ENCODE measurements around the gene KLHL29. TPM values are rescaled to one million over a fixed set of nuclear protein-coding genes. Genes with fewer than 3 reads are reported as not detected.

The KLHL29 gene
- total and polyA plus RNA-seq, 2 donors (not counting 3 experiments of a cell fraction or from before 2014, with no cell fraction given), result 4.6 to 12.7 TPM

GRCh38 chr2:23624378-23624777 lies 239.4 kb downstream of the KLHL29 start:
- no TSS peak for BruUV-seq (replicated peaks)
- H3K27me3 ChIP-seq (ENCODE audit: control insufficient read depth in 2 of 2, insufficient read depth in 2 of 2, low read length in 2 of 2), result no peaks in the 10 kb centered on the region
- H3K4me1 ChIP-seq (ENCODE audit: control insufficient read depth, extremely low read depth, insufficient read depth, low read length), result no peaks in the 10 kb centered on the region
- no peak overlapping the region for H2AFZ ChIP-seq (ENCODE audit: low read depth, low read length)
- H3K9me3 ChIP-seq (replicated peaks; ENCODE audit: control insufficient read depth, insufficient read depth, low read length), result no peaks in the 10 kb centered on the region
- DNase-seq (ENCODE audit: low read depth, low spot score) (no peak), FAIRE-seq (no peak)
- H3K27ac ChIP-seq (ENCODE audit: insufficient read depth, low read depth, low read length), result no peak overlapping the region
- H3K79me2 ChIP-seq (ENCODE audit: control insufficient read depth, insufficient read depth, low read length), result no peaks in the 10 kb centered on the region
- H4K20me1 ChIP-seq (replicated peaks; ENCODE audit: control insufficient read depth, extremely low read depth, insufficient read depth, low read length), result no peaks in the 10 kb centered on the region
- no peak overlapping the region for H3K4me2 ChIP-seq (ENCODE audit: insufficient read depth, low read length)
- no peaks in the 10 kb centered on the region for H3K9me1 ChIP-seq (replicated peaks; ENCODE audit: control insufficient read depth, extremely low read depth, insufficient read depth, low read length)
- H3K36me3 ChIP-seq (ENCODE audit: control insufficient read depth in 2 of 2, extremely low read depth in 1 of 2, insufficient read depth in 2 of 2, low read length in 2 of 2), result no peaks in the 10 kb centered on the region
- ChIA-PET POLR2A (no interaction called here), CTCF (interaction anchor here (0.8 to 2.3 kb wide), 13 partner anchors 9 to 86 kb away, joined by 3 to 15 read pairs (median 3); no protein-coding TSS in a partner anchor)
- intact Hi-C loops (cut with micrococcal nuclease) (no loop called here), dilution Hi-C loops (cut with MboI; ENCODE audit: extremely low pct_ligation_motif_present, low sequenced_read_pairs) (no loop called here)
- no peak overlapping the region for H3K9ac ChIP-seq (replicated peaks; ENCODE audit: extremely low read depth, insufficient read depth, low read length)
- TF ChIP-seq MYC (IDR thresholded peaks at IDR 0.05; ENCODE audit: low read depth, low read length), result no peak
- peak; percentile 40 to 60 for TF ChIP-seq CTCF (IDR thresholded peaks at IDR 0.05; ENCODE audit: extremely low read depth in 1 of 2, insufficient read depth in 1 of 2, low read depth in 1 of 2, low read length in 2 of 2)
- H3K4me3 ChIP-seq (replicated peaks in 1 of 3; ENCODE audit: insufficient read depth in 1 of 3, low read depth in 1 of 3, low read length in 3 of 3), result no peak overlapping the region

GRCh38 chr2:23624915-23625314 lies 239.9 kb downstream of the KLHL29 start:
- H3K79me2 ChIP-seq (ENCODE audit: control insufficient read depth, insufficient read depth, low read length), result no peaks in the 10 kb centered on the region
- no TSS peak for BruUV-seq (replicated peaks)
- H3K4me2 ChIP-seq (ENCODE audit: insufficient read depth, low read length), result no peak overlapping the region
- POLR2A ChIA-PET, result no interaction called here
- H3K27me3 ChIP-seq (ENCODE audit: control insufficient read depth in 2 of 2, insufficient read depth in 2 of 2, low read length in 2 of 2), result no peaks in the 10 kb centered on the region
- CTCF ChIA-PET, result interaction anchor here (1.0 to 2.3 kb wide), 12 partner anchors 8 to 85 kb away, joined by 3 to 15 read pairs (median 4); no protein-coding TSS in a partner anchor
- no peak overlapping the region for H3K9ac ChIP-seq (replicated peaks; ENCODE audit: extremely low read depth, insufficient read depth, low read length)
- H2AFZ ChIP-seq (ENCODE audit: low read depth, low read length), result no peak overlapping the region
- H3K4me3 ChIP-seq (replicated peaks in 1 of 3; ENCODE audit: insufficient read depth in 1 of 3, low read depth in 1 of 3, low read length in 3 of 3), result no peak overlapping the region
- no peaks in the 10 kb centered on the region for H3K9me3 ChIP-seq (replicated peaks; ENCODE audit: control insufficient read depth, insufficient read depth, low read length)
- no peaks in the 10 kb centered on the region for H3K4me1 ChIP-seq (ENCODE audit: control insufficient read depth, extremely low read depth, insufficient read depth, low read length)
- no peak overlapping the region for H3K27ac ChIP-seq (ENCODE audit: insufficient read depth, low read depth, low read length)
- no peaks in the 10 kb centered on the region for H4K20me1 ChIP-seq (replicated peaks; ENCODE audit: control insufficient read depth, extremely low read depth, insufficient read depth, low read length)
- H3K9me1 ChIP-seq (replicated peaks; ENCODE audit: control insufficient read depth, extremely low read depth, insufficient read depth, low read length), result no peaks in the 10 kb centered on the region
- FAIRE-seq (no peak), DNase-seq (ENCODE audit: low read depth, low spot score) (no peak)
- dilution Hi-C loops (cut with MboI; ENCODE audit: extremely low pct_ligation_motif_present, low sequenced_read_pairs), result no loop called here
- intact Hi-C loops (cut with micrococcal nuclease), result no loop called here
- no peaks in the 10 kb centered on the region for H3K36me3 ChIP-seq (ENCODE audit: control insufficient read depth in 2 of 2, extremely low read depth in 1 of 2, insufficient read depth in 2 of 2, low read length in 2 of 2)
- no peak for TF ChIP-seq CTCF (IDR thresholded peaks at IDR 0.05; ENCODE audit: extremely low read depth in 1 of 2, insufficient read depth in 1 of 2, low read depth in 1 of 2, low read length in 2 of 2)
- no peak for TF ChIP-seq JUN (IDR thresholded peaks at IDR 0.05; ENCODE audit: borderline replicate concordance, insufficient read depth, insufficient read length, low read depth)
- no peak for TF ChIP-seq EZH2 (IDR thresholded peaks at IDR 0.05; ENCODE audit: borderline replicate concordance, low read depth, low read length, severe bottlenecking)
- no peak for TF ChIP-seq MAX (IDR thresholded peaks at IDR 0.05; ENCODE audit: insufficient read depth, insufficient read length)
- TF ChIP-seq GATA2 (IDR thresholded peaks at IDR 0.05; ENCODE audit: insufficient read depth, insufficient read length, low read depth, low read length), result no peak
- TF ChIP-seq POLR2AphosphoS5 (IDR thresholded peaks at IDR 0.05; ENCODE audit: insufficient read depth, low read depth, low read length), result no peak
- no peak for TF ChIP-seq MYC (IDR thresholded peaks at IDR 0.05; ENCODE audit: low read depth, low read length)
- no peak for TF ChIP-seq POLR2A (IDR thresholded peaks at IDR 0.05; ENCODE audit: low read depth, low read length)
- no peak for TF ChIP-seq FOS (IDR thresholded peaks at IDR 0.05; ENCODE audit: borderline replicate concordance, insufficient read depth, low read length)

Measured in endothelial cell of umbilical vein (primary cell).